Measurements from ENCODE around the gene CSN1S1.
A peak's percentile ranks its signal among the peaks of the same experiment; 100 is the strongest.

CSN1S1 gene

GRCh38 chr4:69936566-69936965 lies 5.7 kb downstream of the CSN1S1 start:
- no peak overlapping the region for H3K4me3 ChIP-seq (ENCODE audit: low read depth, low read length)
- no peak for DNase-seq (ENCODE audit: low read depth)
- in situ Hi-C loops (cut with HindIII; ENCODE audit: low sequenced_read_pairs), result no loop called here
- no peak for TF ChIP-seq CTCF (IDR thresholded peaks at IDR 0.05; ENCODE audit: low read depth, low read length, missing control alignments)

- in situ Hi-C loops (cut with HindIII; ENCODE audit: low sequenced_read_pairs), result no loop called here
- H3K4me3 ChIP-seq (ENCODE audit: low read depth, low read length), result no peak overlapping the region
- peak; percentile 19 for DNase-seq (ENCODE audit: low read depth)
- no peak for TF ChIP-seq CTCF (IDR thresholded peaks at IDR 0.05; ENCODE audit: low read depth, low read length, missing control alignments)
Measured at GRCh38 chr4:69951602-69952001, 20.7 kb downstream of the CSN1S1 start.

- DNase-seq (ENCODE audit: low read depth), result no peak
- TF ChIP-seq CTCF (IDR thresholded peaks at IDR 0.05; ENCODE audit: low read depth, low read length, missing control alignments), result no peak
- in situ Hi-C loops (cut with HindIII; ENCODE audit: low sequenced_read_pairs), result no loop called here
- no peak overlapping the region for H3K4me3 ChIP-seq (ENCODE audit: low read depth, low read length)
Measured at GRCh38 chr4:69957209-69957608, 26.3 kb downstream of the CSN1S1 start.

- H3K4me3 ChIP-seq (ENCODE audit: low read depth, low read length), result no peak within 1 kb of the TSS
- TF ChIP-seq CTCF (IDR thresholded peaks at IDR 0.05; ENCODE audit: low read depth, low read length, missing control alignments), result no peak
- DNase-seq (ENCODE audit: low read depth), result no peak
- in situ Hi-C loops (cut with HindIII; ENCODE audit: low sequenced_read_pairs), result no loop called here
Measured at GRCh38 chr4:69965628-69966027, 34.8 kb downstream of the CSN1S1 start, which contains the start of gene CSN2. Gene CSN2 (minus strand): TSS chr4:69965728. CDS start chr4:69960995, 4,733 bp downstream.

- no peak for TF ChIP-seq CTCF (IDR thresholded peaks at IDR 0.05; ENCODE audit: low read depth, low read length, missing control alignments)
- no peak overlapping the region for H3K4me3 ChIP-seq (ENCODE audit: low read depth, low read length)
- in situ Hi-C loops (cut with HindIII; ENCODE audit: low sequenced_read_pairs), result no loop called here
- DNase-seq (ENCODE audit: low read depth), result no peak
Measured at GRCh38 chr4:69970071-69970470, 39.2 kb downstream of the CSN1S1 start.

- TF ChIP-seq CTCF (IDR thresholded peaks at IDR 0.05; ENCODE audit: low read depth, low read length, missing control alignments), result no peak
- no peak for DNase-seq (ENCODE audit: low read depth)
- in situ Hi-C loops (cut with HindIII; ENCODE audit: low sequenced_read_pairs), result no loop called here
- H3K4me3 ChIP-seq (ENCODE audit: low read depth, low read length), result no peak overlapping the region
Measured at GRCh38 chr4:69974631-69975030, 43.8 kb downstream of the CSN1S1 start.

- no peak for TF ChIP-seq CTCF (IDR thresholded peaks at IDR 0.05; ENCODE audit: low read depth, low read length, missing control alignments)
- H3K4me3 ChIP-seq (ENCODE audit: low read depth, low read length), result no peak overlapping the region
- in situ Hi-C loops (cut with HindIII; ENCODE audit: low sequenced_read_pairs), result no loop called here
- no peak for DNase-seq (ENCODE audit: low read depth)
Measured at GRCh38 chr4:69977582-69977981, 46.7 kb downstream of the CSN1S1 start.
